Neural cell (in vitro differentiated cells): ENCODE data around the gene RND2. TPM values are rescaled to one million over a fixed set of nuclear protein-coding genes. Genes with fewer than 3 reads are reported as not detected.
A peak's percentile ranks its signal among the peaks of the same experiment; 100 is the strongest.

Source experiments
- H2AFZ ChIP-seq: fragments of 200-600, 300-800 bp; sonication (generic), shearing (Covaris generic); 2 replicates; pipeline ENCODE4 v1.6.0; 2014; ENCODE audit warnings: low read depth, mild to moderate bottlenecking, antibody characterized with exemption, low read length, moderate library complexity
- H3F3A ChIP-seq: fragments of 200-600 bp; shearing (Covaris generic); 2 replicates; pipeline ENCODE4 v1.6.1; 2016; ENCODE audit warnings: mild to moderate bottlenecking, moderate library complexity, mixed read lengths, antibody characterized with exemption, low read length; ENCODE audit not compliant: insufficient read depth, poor library complexity, severe bottlenecking
- H3K27ac ChIP-seq: fragments of 200-600, 300-800 bp; sonication (generic), shearing (Covaris generic); 2 replicates; pipeline ENCODE4 v1.5.1; 2014; ENCODE audit warnings: mild to moderate bottlenecking, low read length, moderate library complexity
- H3K27me3 ChIP-seq: fragments of 300-800, 200-600 bp; sonication (generic), shearing (Covaris generic); 2 replicates; pipeline ENCODE4 v1.6.0; 2014; ENCODE audit warnings: mild to moderate bottlenecking, low read depth, low read length, moderate library complexity; ENCODE audit not compliant: insufficient read depth
- H3K36me3 ChIP-seq: fragments of 300-800, 200-600 bp; sonication (generic), shearing (Covaris generic); 2 replicates; pipeline ENCODE4 v1.5.1; 2014; ENCODE audit warnings: mild to moderate bottlenecking, antibody characterized with exemption, low read length, moderate library complexity; ENCODE audit not compliant: insufficient read depth
- H3K4me2 ChIP-seq: fragments of 300-800, 200-600 bp; sonication (generic), shearing (Covaris generic); 2 replicates; pipeline ENCODE4 v1.6.0; 2014; ENCODE audit warnings: mild to moderate bottlenecking, low read length
- H3K4me3 ChIP-seq: fragments of 300-800, 200-600 bp; sonication (generic), shearing (Covaris generic); 2 replicates; pipeline ENCODE4 v1.5.1; 2014; ENCODE audit warnings: mild to moderate bottlenecking, low read length, moderate library complexity
- H3K79me2 ChIP-seq: fragments of 200-600 bp; shearing (Covaris generic); replicated peaks from 2 replicates; pipeline ENCODE4 v1.6.0; 2014; ENCODE audit warnings: mild to moderate bottlenecking, low read length, moderate library complexity; ENCODE audit not compliant: insufficient read depth
- H3K9ac ChIP-seq: fragments of 300-800, 200-600 bp; sonication (generic), shearing (Covaris generic); 2 replicates; pipeline ENCODE4 v1.6.1; 2016; ENCODE audit warnings: mild to moderate bottlenecking, low read length, mixed read lengths
- H3K9me2 ChIP-seq: fragments of 200-600 bp; shearing (Covaris generic); 2 replicates; pipeline ENCODE4 v1.6.1; 2016; ENCODE audit warnings: mild to moderate bottlenecking, low read length, mixed read lengths; ENCODE audit not compliant: insufficient read depth
- H3K9me3 ChIP-seq: fragments of 200-600, 300-800 bp; sonication (generic), shearing (Covaris generic); 2 replicates; pipeline ENCODE4 v1.6.1; 2016; ENCODE audit warnings: mild to moderate bottlenecking, mixed run types, low read length, moderate library complexity, mixed read lengths
- H4K20me1 ChIP-seq: fragments of 200-600 bp; shearing (Covaris generic); 2 replicates; pipeline ENCODE4 v1.6.1; 2016; ENCODE audit warnings: mild to moderate bottlenecking, mixed run types; ENCODE audit not compliant: insufficient read depth
- CTCF ChIP-seq: fragments of 450-650 bp; IDR thresholded peaks from 2 replicates; pipeline ENCODE4 v1.5.1; 2014; ENCODE audit warnings: antibody characterized with exemption, mild to moderate bottlenecking, moderate library complexity; ENCODE audit not compliant: poor library complexity, severe bottlenecking
- EP300 ChIP-seq: fragments of 450-650 bp; conservative IDR thresholded peaks from 2 replicates; pipeline ENCODE4 v1.6.1; 2014; ENCODE audit warnings: antibody characterized with exemption, mild to moderate bottlenecking, moderate library complexity; ENCODE audit not compliant: poor library complexity, severe bottlenecking
- EZH2 ChIP-seq: fragments of 200-600, 300-800 bp; shearing (Covaris generic), sonication (generic); IDR thresholded peaks from 2 replicates; pipeline ENCODE4 v1.6.1; 2014; ENCODE audit warnings: antibody characterized with exemption, low read length, borderline replicate concordance, mild to moderate bottlenecking; ENCODE audit not compliant: insufficient read depth, poor library complexity, severe bottlenecking
- MXI1 ChIP-seq: fragments of 450-650 bp; conservative IDR thresholded peaks from 2 replicates; pipeline ENCODE4 v1.6.1; 2014; ENCODE audit warnings: antibody characterized with exemption, mild to moderate bottlenecking; ENCODE audit not compliant: poor library complexity, severe bottlenecking
- POLR2AphosphoS5 ChIP-seq: IDR thresholded peaks from 2 replicates; pipeline ENCODE4 v1.6.1; 2012
- RAD21 ChIP-seq: fragments of 450-650 bp; conservative IDR thresholded peaks from 2 replicates; pipeline ENCODE4 v1.6.1; 2014; ENCODE audit warnings: antibody characterized with exemption, mild to moderate bottlenecking, moderate library complexity
- REST ChIP-seq: IDR thresholded peaks from 2 replicates; pipeline ENCODE4 v1.6.1; 2012; ENCODE audit warnings: borderline replicate concordance
- SMC3 ChIP-seq: fragments of 450-650 bp; conservative IDR thresholded peaks from 2 replicates; pipeline ENCODE4 v1.6.1; 2014; ENCODE audit warnings: antibody characterized with exemption, mild to moderate bottlenecking, moderate library complexity; ENCODE audit not compliant: poor library complexity
- TAF1 ChIP-seq: IDR thresholded peaks from 2 replicates; pipeline ENCODE4 v1.6.1; 2012; ENCODE audit warnings: low read depth
- polyA plus RNA-seq: library from polyadenylated mRNA; depleted of rRNA; stranded (reverse); fragments of >200 nt; gene quantifications from 2 replicates; pipeline ENCODE4 v1.2.3, GENCODE V29; 2014

The RND2 gene
- polyA plus RNA-seq, 1 donor from 2014 or later: 43.8 TPM

GRCh38 chr17:42979511-42980273, 45.3 kb upstream of the RND2 start, which contains the start of gene PTGES3L:
Gene PTGES3L (minus strand): TSS chr17:42980080. CDS start chr17:42980053, 27 bp downstream.
- no peaks in the 10 kb centered on the region for H3K27me3 ChIP-seq
- no peaks in the 10 kb centered on the region for H3K36me3 ChIP-seq
- H3K4me3 ChIP-seq: peak within 1 kb of the TSS; percentile 99
- peak within 1 kb of the TSS; percentile 90 for H3K27ac ChIP-seq
- peaks cover 27% of the 10 kb centered on the region for H3K79me2 ChIP-seq
- no peaks in the 10 kb centered on the region for H4K20me1 ChIP-seq
- no peaks in the 10 kb centered on the region for H3K9me2 ChIP-seq
- H2AFZ ChIP-seq: peak within 1 kb of the TSS; percentile 48
- TF ChIP-seq SMC3 (no peak), MXI1 (no peak), RAD21 (no peak), EP300 (no peak), REST (no peak), CTCF (no peak), TAF1 (no peak)
- H3K9ac ChIP-seq: peak within 1 kb of the TSS; percentile 95
- peak within 1 kb of the TSS; percentile 93 for H3K4me2 ChIP-seq
- no peaks in the 10 kb centered on the region for H3K9me3 ChIP-seq
- no peaks in the 10 kb centered on the region for H3F3A ChIP-seq

- H4K20me1 ChIP-seq: no peaks in the 10 kb centered on the region
- peak within 1 kb of the TSS; percentile 99 for H3K4me3 ChIP-seq
- H3K9me2 ChIP-seq: no peaks in the 10 kb centered on the region
- peaks cover 27% of the 10 kb centered on the region for H3K79me2 ChIP-seq
- TF ChIP-seq TAF1: peak; percentile 83
- TF ChIP-seq POLR2AphosphoS5: peak; percentile 93
- TF ChIP-seq REST: peak; percentile 53
- no peak for TF ChIP-seq EZH2
- peak; percentile 21 for TF ChIP-seq EP300
- peak; percentile 81 for TF ChIP-seq MXI1
- TF ChIP-seq RAD21: no peak
- TF ChIP-seq SMC3: no peak
- no peaks in the 10 kb centered on the region for H3K9me3 ChIP-seq
- H3K9ac ChIP-seq: peak within 1 kb of the TSS; percentile 95
- H3K36me3 ChIP-seq: no peaks in the 10 kb centered on the region
- H3K27me3 ChIP-seq: no peaks in the 10 kb centered on the region
- peak within 1 kb of the TSS; percentile 48 for H2AFZ ChIP-seq
- H3F3A ChIP-seq: no peaks in the 10 kb centered on the region
- H3K4me2 ChIP-seq: peak within 1 kb of the TSS; percentile 93
- H3K27ac ChIP-seq: peak within 1 kb of the TSS; percentile 90
Measured at GRCh38 chr17:42980274-42980765, 44.7 kb upstream of the RND2 start, which contains the start of gene RUNDC1. Gene RUNDC1 (plus strand): TSS chr17:42980565. CDS start chr17:42980577, 12 bp downstream.
